ENCODE data around the gene RYR3.

The RYR3 gene

DNA sequence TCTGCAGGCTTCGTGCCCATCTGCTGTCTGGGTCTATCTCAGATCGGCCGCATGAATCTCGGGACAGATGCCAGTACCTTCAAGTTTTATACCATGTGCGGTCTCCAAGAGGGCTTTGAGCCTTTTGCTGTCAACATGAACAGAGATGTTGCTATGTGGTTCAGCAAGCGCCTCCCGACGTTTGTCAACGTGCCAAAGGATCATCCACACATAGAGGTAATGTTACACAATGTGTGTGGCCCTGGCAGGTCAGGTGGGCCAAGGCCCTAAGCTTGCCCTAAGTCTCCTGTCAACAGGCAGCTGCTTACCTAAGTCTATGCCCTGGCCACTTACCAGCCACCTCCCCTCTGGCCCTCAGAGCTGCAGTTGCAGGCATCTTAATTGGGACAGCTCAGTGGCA lies 333.5 kb downstream of the RYR3 start:
- peaks cover 26% of the 10 kb centered on the region for H3K27me3 ChIP-seq
- H3K36me3 ChIP-seq = no peaks in the 10 kb centered on the region
- TF ChIP-seq, protein P1, sequence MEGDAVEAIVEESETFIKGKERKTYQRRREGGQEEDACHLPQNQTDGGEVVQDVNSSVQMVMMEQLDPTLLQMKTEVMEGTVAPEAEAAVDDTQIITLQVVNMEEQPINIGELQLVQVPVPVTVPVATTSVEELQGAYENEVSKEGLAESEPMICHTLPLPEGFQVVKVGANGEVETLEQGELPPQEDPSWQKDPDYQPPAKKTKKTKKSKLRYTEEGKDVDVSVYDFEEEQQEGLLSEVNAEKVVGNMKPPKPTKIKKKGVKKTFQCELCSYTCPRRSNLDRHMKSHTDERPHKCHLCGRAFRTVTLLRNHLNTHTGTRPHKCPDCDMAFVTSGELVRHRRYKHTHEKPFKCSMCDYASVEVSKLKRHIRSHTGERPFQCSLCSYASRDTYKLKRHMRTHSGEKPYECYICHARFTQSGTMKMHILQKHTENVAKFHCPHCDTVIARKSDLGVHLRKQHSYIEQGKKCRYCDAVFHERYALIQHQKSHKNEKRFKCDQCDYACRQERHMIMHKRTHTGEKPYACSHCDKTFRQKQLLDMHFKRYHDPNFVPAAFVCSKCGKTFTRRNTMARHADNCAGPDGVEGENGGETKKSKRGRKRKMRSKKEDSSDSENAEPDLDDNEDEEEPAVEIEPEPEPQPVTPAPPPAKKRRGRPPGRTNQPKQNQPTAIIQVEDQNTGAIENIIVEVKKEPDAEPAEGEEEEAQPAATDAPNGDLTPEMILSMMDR (IDR thresholded peaks at IDR 0.05) = no peak
- H3K4me3 ChIP-seq (ENCODE audit: low read depth in 1 of 2, low read length in 1 of 2) = no peak overlapping the region
- no peak overlapping the region for H3K27ac ChIP-seq
- H3K9me3 ChIP-seq = no peaks in the 10 kb centered on the region
- H3K4me1 ChIP-seq (ENCODE audit: control insufficient read depth in 1 of 2, insufficient read depth in 1 of 2, low read depth in 1 of 2, low read length in 1 of 2) = no peaks in the 10 kb centered on the region

DNA sequence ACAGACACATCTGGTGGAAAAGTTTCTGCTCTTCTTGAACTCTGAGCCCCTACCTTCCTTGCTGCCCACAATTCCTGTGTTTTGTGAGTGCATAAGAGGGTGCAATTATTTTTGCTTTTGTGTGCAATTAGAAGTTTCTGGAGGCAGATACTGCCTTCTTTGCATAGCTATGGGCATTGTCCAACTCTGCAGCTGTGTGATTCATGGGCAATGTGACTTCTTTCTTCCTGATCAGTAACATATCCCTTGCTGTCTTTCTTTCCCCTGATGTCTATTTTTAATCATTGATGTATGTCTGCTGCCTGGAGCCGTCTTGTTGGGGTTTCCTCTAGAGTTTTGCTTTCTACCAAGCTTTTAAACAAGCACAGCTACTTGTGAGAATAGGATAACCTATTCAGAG lies 336.0 kb downstream of the RYR3 start:
- H3K4me3 ChIP-seq (ENCODE audit: low read depth in 1 of 2, low read length in 1 of 2) = no peak overlapping the region
- no peaks in the 10 kb centered on the region for H3K36me3 ChIP-seq
- H3K4me1 ChIP-seq (ENCODE audit: control insufficient read depth in 1 of 2, insufficient read depth in 1 of 2, low read depth in 1 of 2, low read length in 1 of 2) = no peaks in the 10 kb centered on the region
- TF ChIP-seq, protein P1 (IDR thresholded peaks at IDR 0.05) = no peak
- no peaks in the 10 kb centered on the region for H3K9me3 ChIP-seq
- no peak overlapping the region for H3K27ac ChIP-seq
- peaks cover 4% of the 10 kb centered on the region for H3K27me3 ChIP-seq

GRCh38 chr15:33649217-33649933 lies 338.6 kb downstream of the RYR3 start:
- Histone ChIP-seq H3K4me3 (ENCODE audit: low read depth in 1 of 2, low read length in 1 of 2) (no peak overlapping the region), H3K27ac (no peak overlapping the region), H3K36me3 (no peaks in the 10 kb centered on the region), H3K4me1 (ENCODE audit: control insufficient read depth in 1 of 2, insufficient read depth in 1 of 2, low read depth in 1 of 2, low read length in 1 of 2) (no peaks in the 10 kb centered on the region), H3K9me3 (no peaks in the 10 kb centered on the region), H3K27me3 (no peaks in the 10 kb centered on the region)
- TF ChIP-seq, protein P1 (IDR thresholded peaks at IDR 0.05) = no peak

DNA sequence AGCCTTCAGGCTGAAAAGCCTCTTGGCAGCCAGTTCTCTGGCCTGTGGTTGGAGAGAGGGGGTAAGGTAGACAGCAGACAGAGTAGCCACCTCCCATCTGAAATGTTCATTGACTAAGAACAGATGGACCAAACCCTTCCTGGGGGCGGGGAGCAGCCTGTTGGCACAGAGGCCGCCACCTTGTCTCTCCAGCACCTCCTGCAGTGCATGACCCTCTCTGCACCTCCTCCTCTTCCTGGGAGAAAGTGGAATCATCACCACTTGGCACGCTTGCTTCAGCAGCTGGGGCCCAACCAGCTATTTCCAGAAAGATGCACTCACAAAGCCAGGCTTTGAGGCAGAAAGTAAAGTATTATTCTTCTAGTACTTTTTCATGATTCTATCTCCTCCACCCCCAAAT lies 344.1 kb downstream of the RYR3 start:
- no peaks in the 10 kb centered on the region for H3K27me3 ChIP-seq
- no peak overlapping the region for H3K4me3 ChIP-seq (ENCODE audit: low read depth in 1 of 2, low read length in 1 of 2)
- H3K4me1 ChIP-seq (ENCODE audit: control insufficient read depth in 1 of 2, insufficient read depth in 1 of 2, low read depth in 1 of 2, low read length in 1 of 2) = no peaks in the 10 kb centered on the region
- H3K9me3 ChIP-seq = no peaks in the 10 kb centered on the region
- no peak overlapping the region for H3K27ac ChIP-seq
- TF ChIP-seq, protein P1 (IDR thresholded peaks at IDR 0.05) = no peak
- H3K36me3 ChIP-seq = no peaks in the 10 kb centered on the region

DNA sequence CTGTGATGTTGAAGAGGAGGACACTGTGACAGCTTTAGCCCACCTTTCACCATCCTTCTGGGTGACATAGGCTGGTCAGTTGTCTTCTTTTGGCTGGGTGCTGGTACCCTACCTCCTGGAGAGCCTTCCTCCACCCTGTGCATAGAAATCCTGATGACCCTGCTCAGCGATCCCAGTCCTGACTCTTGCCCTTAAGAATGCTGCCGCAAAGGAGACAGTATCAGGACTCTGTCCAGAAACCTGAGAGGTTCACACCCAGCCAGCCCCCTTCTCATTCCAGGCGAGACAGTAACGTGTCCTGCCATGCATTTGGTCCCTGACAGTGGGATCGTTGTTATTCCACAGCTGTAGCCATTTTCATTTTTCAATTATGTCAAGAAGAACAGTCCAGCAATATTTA lies 344.7 kb downstream of the RYR3 start:
- Histone ChIP-seq H3K27ac (no peak overlapping the region), H3K9me3 (no peaks in the 10 kb centered on the region), H3K4me1 (ENCODE audit: control insufficient read depth in 1 of 2, insufficient read depth in 1 of 2, low read depth in 1 of 2, low read length in 1 of 2) (no peaks in the 10 kb centered on the region), H3K27me3 (no peaks in the 10 kb centered on the region), H3K36me3 (no peaks in the 10 kb centered on the region), H3K4me3 (ENCODE audit: low read depth in 1 of 2, low read length in 1 of 2) (no peak overlapping the region)
- TF ChIP-seq, protein P1 (IDR thresholded peaks at IDR 0.05) = no peak

All from neutrophil (primary cell).